Keratinocyte (primary cell): ENCODE results near the gene PTPN5. TPM values are rescaled to one million over a fixed set of nuclear protein-coding genes. Genes with fewer than 3 reads are reported as not detected.

Source experiments
- DNase-seq: peaks from one replicate; pipeline ENCODE4 v3.0.0-alpha.2; 2011; ENCODE audit warnings: low read depth, missing footprints, low spot score
- FAIRE-seq: peaks from 2 replicates; lab custom pipeline; 2011; peaks lifted over from hg19 to GRCh38; lab: Jason Lieb, UNC
- H2AFZ ChIP-seq: 2 replicates; pipeline ENCODE4 v1.6.0; 2012; ENCODE audit warnings: low read length, control low read depth, inconsistent platforms; ENCODE audit not compliant: control insufficient read depth
- H3K27ac ChIP-seq: 2 replicates; pipeline ENCODE4 v1.5.1; 2011; ENCODE audit warnings: low read length; ENCODE audit not compliant: control insufficient read depth, insufficient read depth
- H3K27me3 ChIP-seq: 3 replicates; pipeline ENCODE4 v1.6.0; 2011; ENCODE audit warnings: low read length; ENCODE audit not compliant: control insufficient read depth, insufficient read depth; ENCODE audit errors: extremely low read depth
- H3K36me3 ChIP-seq, 2 experiments: 2 replicates in 1 of 2; 3 replicates in 1 of 2; pipeline ENCODE4 v1.5.1; 2011; ENCODE audit warnings: low read length in 2 of 2, mild to moderate bottlenecking in 1 of 2; ENCODE audit not compliant: control insufficient read depth in 2 of 2, insufficient read depth in 2 of 2; ENCODE audit errors: extremely low read depth in 1 of 2
- H3K4me1 ChIP-seq: 3 replicates; pipeline ENCODE4 v1.5.1; 2011; ENCODE audit warnings: low read length; ENCODE audit not compliant: control insufficient read depth, insufficient read depth; ENCODE audit errors: extremely low read depth
- H3K4me2 ChIP-seq: 3 replicates; pipeline ENCODE4 v1.6.0; 2011; ENCODE audit warnings: low read depth, low read length; ENCODE audit not compliant: control insufficient read depth, insufficient read depth; ENCODE audit errors: extremely low read depth
- H3K4me3 ChIP-seq, 3 experiments: fragments of 200-600 bp in 1 of 3; sonication (generic) in 1 of 3; 2 replicates in 2 of 3; 3 replicates in 1 of 3; pipeline ENCODE4 v1.5.1; 2011 to 2016; ENCODE audit warnings: low read length in 3 of 3, mild to moderate bottlenecking in 3 of 3, control low read depth in 2 of 3, inconsistent platforms in 1 of 3, low read depth in 1 of 3, mixed read lengths in 1 of 3, mixed run types in 1 of 3, moderate library complexity in 1 of 3; ENCODE audit not compliant: control insufficient read depth in 2 of 3, insufficient read depth in 2 of 3; ENCODE audit errors: extremely low read depth in 1 of 3
- H3K79me2 ChIP-seq: 2 replicates; pipeline ENCODE4 v1.6.0; 2012; ENCODE audit warnings: low read length; ENCODE audit not compliant: control insufficient read depth, insufficient read depth
- H3K9ac ChIP-seq: 3 replicates; pipeline ENCODE4 v1.6.0; 2011; ENCODE audit warnings: low read length; ENCODE audit not compliant: control insufficient read depth, insufficient read depth; ENCODE audit errors: extremely low read depth
- H3K9me1 ChIP-seq: 3 replicates; pipeline ENCODE4 v1.6.0; 2011; ENCODE audit warnings: low read length; ENCODE audit not compliant: control insufficient read depth, insufficient read depth; ENCODE audit errors: extremely low read depth
- H3K9me3 ChIP-seq: 2 replicates; pipeline ENCODE4 v1.5.1; 2012; ENCODE audit warnings: low read depth, low read length; ENCODE audit not compliant: control insufficient read depth
- H4K20me1 ChIP-seq: 3 replicates; pipeline ENCODE4 v1.6.0; 2011; ENCODE audit warnings: low read length; ENCODE audit not compliant: control insufficient read depth, insufficient read depth; ENCODE audit errors: extremely low read depth
- EZH2 ChIP-seq: IDR thresholded peaks from one replicate; pipeline ENCODE4 v1.6.1; 2012; ENCODE audit warnings: inconsistent platforms, mild to moderate bottlenecking, low read length, moderate library complexity
- dilution Hi-C: fragments of 300-500 bp; cut with MboI; formaldehyde crosslinking; loops from one replicate; pipeline ENCODE4 v1.7.0; 2020; ENCODE audit warnings: low sequenced_read_pairs; ENCODE audit not compliant: extremely low pct_ligation_motif_present
- polyA plus RNA-seq, 5 experiments: library from polyadenylated mRNA; depleted of rRNA in 3 of 5; stranded (reverse) in 3 of 5; stranded (forward) in 1 of 5; unstranded in 1 of 5; fragments of >200 nt; gene quantifications; 1 replicate in 1 of 5; 2 replicates in 3 of 5; 3 replicates in 1 of 5; pipeline versions ENCODE4 v1.2.1 to v1.2.3, GENCODE V29; 2011 to 2012; ENCODE audit warnings: missing spikeins in 2 of 5, low read depth in 1 of 5, low replicate concordance in 1 of 5
- TF ChIP-seq, protein P1 (sequence below), 3 experiments: IDR thresholded peaks in 1 of 3; conservative IDR thresholded peaks in 1 of 3; optimal IDR thresholded peaks in 1 of 3; 2 replicates in 2 of 3; 3 replicates in 1 of 3; pipeline versions ENCODE3 to v1.5.1; 2011; ENCODE audit warnings: low read length in 3 of 3, mild to moderate bottlenecking in 3 of 3, moderate library complexity in 2 of 3, control low read depth in 1 of 3, inconsistent platforms in 1 of 3; ENCODE audit not compliant: insufficient read depth in 2 of 3; ENCODE audit errors: extremely low read depth in 1 of 3

PTPN5 gene
- polyA plus RNA-seq, 1 donor (not counting 4 experiments of a cell fraction or from before 2014, with no cell fraction given) = not detected

GRCh38 chr11:18790883-18791206 lies 753 bp downstream of the PTPN5 start:
- no peak for TF ChIP-seq EZH2
- TF ChIP-seq, protein P1, sequence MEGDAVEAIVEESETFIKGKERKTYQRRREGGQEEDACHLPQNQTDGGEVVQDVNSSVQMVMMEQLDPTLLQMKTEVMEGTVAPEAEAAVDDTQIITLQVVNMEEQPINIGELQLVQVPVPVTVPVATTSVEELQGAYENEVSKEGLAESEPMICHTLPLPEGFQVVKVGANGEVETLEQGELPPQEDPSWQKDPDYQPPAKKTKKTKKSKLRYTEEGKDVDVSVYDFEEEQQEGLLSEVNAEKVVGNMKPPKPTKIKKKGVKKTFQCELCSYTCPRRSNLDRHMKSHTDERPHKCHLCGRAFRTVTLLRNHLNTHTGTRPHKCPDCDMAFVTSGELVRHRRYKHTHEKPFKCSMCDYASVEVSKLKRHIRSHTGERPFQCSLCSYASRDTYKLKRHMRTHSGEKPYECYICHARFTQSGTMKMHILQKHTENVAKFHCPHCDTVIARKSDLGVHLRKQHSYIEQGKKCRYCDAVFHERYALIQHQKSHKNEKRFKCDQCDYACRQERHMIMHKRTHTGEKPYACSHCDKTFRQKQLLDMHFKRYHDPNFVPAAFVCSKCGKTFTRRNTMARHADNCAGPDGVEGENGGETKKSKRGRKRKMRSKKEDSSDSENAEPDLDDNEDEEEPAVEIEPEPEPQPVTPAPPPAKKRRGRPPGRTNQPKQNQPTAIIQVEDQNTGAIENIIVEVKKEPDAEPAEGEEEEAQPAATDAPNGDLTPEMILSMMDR (optimal IDR thresholded peaks at IDR 0.05 in 1 of 3, IDR thresholded peaks at IDR 0.05 in 1 of 3, conservative IDR thresholded peaks at IDR 0.05 in 1 of 3; ENCODE audit: extremely low read depth in 1 of 3, insufficient read depth in 2 of 3, low read length in 3 of 3) = no peak
- Histone ChIP-seq H3K27ac (no peak overlapping the region), H3K9me3 (no peaks in the 10 kb centered on the region), H3K9ac (no peak overlapping the region), H3K4me3 (no peak overlapping the region), H3K36me3 (no peaks in the 10 kb centered on the region), H3K4me2 (no peak overlapping the region), H3K9me1 (no peaks in the 10 kb centered on the region), H3K79me2 (no peaks in the 10 kb centered on the region), H2AFZ (no peak overlapping the region), H3K27me3 (peaks cover 49% of the 10 kb centered on the region), H4K20me1 (no peaks in the 10 kb centered on the region), H3K4me1 (no peaks in the 10 kb centered on the region)
- FAIRE-seq = no peak
- DNase-seq = no peak
- dilution Hi-C loops = no loop called here

- FAIRE-seq = no peak
- Histone ChIP-seq H3K27ac (no peak overlapping the region), H3K4me1 (no peaks in the 10 kb centered on the region), H3K27me3 (peaks cover 46% of the 10 kb centered on the region), H3K79me2 (no peaks in the 10 kb centered on the region), H3K36me3 (no peaks in the 10 kb centered on the region), H4K20me1 (no peaks in the 10 kb centered on the region), H3K9me3 (no peaks in the 10 kb centered on the region), H3K9me1 (no peaks in the 10 kb centered on the region), H3K9ac (no peak overlapping the region), H2AFZ (no peak overlapping the region), H3K4me2 (no peak overlapping the region), H3K4me3 (no peak overlapping the region)
- TF ChIP-seq, protein P1 (optimal IDR thresholded peaks at IDR 0.05 in 1 of 3, IDR thresholded peaks at IDR 0.05 in 1 of 3, conservative IDR thresholded peaks at IDR 0.05 in 1 of 3; ENCODE audit: extremely low read depth in 1 of 3, insufficient read depth in 2 of 3, low read length in 3 of 3) = no peak
- TF ChIP-seq EZH2 = no peak
- no peak for DNase-seq
- dilution Hi-C loops = no loop called here
Measured at GRCh38 chr11:18789942-18790341, 1.7 kb downstream of the PTPN5 start.
